Embryonic facial prominence (tissue), 1 donor: ENCODE measurements around the gene PCBP2.
A peak's percentile ranks its signal among the peaks of the same experiment; 100 is the strongest.
"Not testable (repeated sequence)": the region's sequence is repeated elsewhere in the genome, so short reads cannot be mapped to it uniquely, and the experiment has no call there.

ENCODE experiments used
- DNase-seq: peaks from one replicate; pipeline ENCODE4 v3.0.0-alpha.2; 2016; ENCODE audit errors: extremely low spot score

The PCBP2 gene

GRCh38 chr12:53441040-53441833 lies 10.7 kb upstream of the PCBP2 start, which contains the start of gene PRR13:
TSS of gene PRR13 (plus strand) at chr12:53441734. CDS start at chr12:53442715, 981 bp downstream.
- DNase-seq, result peak; percentile 99

DNA sequence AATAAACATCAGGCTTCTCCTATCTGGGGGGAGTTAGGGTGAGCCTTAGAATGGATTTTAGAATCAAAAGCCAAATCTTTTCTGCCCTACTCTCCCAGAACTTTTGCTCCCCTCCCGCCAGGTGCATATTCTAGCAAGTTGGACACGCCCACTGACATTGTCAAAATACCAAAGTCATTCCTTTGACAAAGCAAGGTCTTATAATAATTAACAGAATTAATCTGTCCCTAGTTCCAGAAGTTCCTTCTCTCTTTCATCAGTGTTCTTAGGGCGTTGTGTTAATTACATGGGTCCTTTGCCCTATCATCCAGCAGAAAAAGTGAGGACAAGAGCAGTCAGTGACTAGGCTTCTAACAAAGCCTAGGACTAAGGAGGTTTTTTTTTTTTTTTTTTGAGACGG lies 7.9 kb upstream of the PCBP2 start:
- no peak for DNase-seq

GRCh38 chr12:53444593-53445325 lies 7.1 kb upstream of the PCBP2 start:
- DNase-seq, result not testable (repeated sequence)

DNA sequence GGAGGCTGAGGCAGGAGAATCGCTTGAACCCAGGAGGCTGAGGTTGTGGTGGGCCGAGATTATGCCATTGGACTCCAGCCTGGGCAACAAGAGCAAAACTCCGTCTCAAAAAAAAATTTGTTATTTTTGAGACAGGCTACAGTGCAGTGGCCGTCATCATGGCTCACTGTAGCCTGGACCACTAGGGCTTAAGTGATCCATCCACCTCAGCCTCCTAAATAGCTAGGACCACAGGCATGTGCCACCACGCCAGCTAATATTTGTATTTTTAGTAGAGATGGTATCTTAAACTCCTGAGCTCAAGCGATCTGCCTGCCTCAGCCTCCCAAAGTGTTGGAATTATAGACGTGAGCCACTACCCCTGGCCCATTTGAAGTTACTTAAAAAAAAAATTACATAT lies 966 bp upstream of the PCBP2 start:
- no peak for DNase-seq

- DNase-seq, result peak; percentile 86
These were observed 516 bp downstream of the PCBP2 start for GRCh38 chr12:53452159-53453077.

DNA sequence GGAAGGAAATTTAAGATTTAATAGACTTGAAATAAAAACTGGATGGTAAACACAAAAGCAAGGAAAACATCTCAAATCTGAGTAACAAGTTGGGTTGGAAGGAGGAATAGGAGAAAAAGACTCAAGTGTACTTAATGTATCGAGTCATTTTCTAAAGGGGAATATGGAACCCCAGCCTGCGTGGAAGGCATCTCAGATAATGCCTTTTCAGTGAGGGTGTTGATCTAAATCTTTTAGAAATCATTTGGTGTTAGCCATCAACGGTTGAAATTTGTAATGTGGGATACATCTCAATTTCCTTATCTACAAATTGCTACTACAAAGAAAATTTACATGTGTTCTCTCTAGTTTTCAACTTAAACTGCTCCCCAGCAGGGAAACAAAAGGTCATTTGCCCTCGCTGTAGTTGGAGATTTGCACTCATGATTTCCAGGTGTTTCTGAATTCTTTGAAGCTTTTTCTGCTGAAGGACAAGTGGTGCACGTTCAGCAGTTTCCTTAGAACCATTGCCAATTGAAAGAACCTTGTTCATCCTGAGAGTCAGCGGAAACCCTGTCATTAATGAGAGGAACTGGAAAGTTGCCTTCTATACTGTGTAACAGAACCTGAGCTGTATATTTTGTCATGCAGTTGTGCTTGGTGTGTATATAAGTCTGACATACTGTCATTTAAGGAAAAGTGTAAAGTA lies 2.2 kb downstream of the PCBP2 start:
- DNase-seq, result no peak

GRCh38 chr12:53454707-53455106 lies 2.8 kb downstream of the PCBP2 start:
- DNase-seq, result no peak

- no peak for DNase-seq
These were observed 4.9 kb downstream of the PCBP2 start for GRCh38 chr12:53456654-53457366.

- no peak for DNase-seq
These were observed 7.2 kb downstream of the PCBP2 start for GRCh38 chr12:53459097-53459496.

GRCh38 chr12:53461059-53461458 lies 9.2 kb downstream of the PCBP2 start:
- DNase-seq, result no peak

- no peak for DNase-seq
These were observed 9.7 kb downstream of the PCBP2 start for GRCh38 chr12:53461591-53461990.

GRCh38 chr12:53462935-53463334 lies 11.0 kb downstream of the PCBP2 start:
- no peak for DNase-seq

GRCh38 chr12:53463802-53464560 lies 12.1 kb downstream of the PCBP2 start:
- DNase-seq, result no peak

GRCh38 chr12:53464685-53465418 lies 12.9 kb downstream of the PCBP2 start:
- no peak for DNase-seq

- DNase-seq, result no peak
These were observed 13.8 kb downstream of the PCBP2 start for GRCh38 chr12:53465679-53466078.

DNA sequence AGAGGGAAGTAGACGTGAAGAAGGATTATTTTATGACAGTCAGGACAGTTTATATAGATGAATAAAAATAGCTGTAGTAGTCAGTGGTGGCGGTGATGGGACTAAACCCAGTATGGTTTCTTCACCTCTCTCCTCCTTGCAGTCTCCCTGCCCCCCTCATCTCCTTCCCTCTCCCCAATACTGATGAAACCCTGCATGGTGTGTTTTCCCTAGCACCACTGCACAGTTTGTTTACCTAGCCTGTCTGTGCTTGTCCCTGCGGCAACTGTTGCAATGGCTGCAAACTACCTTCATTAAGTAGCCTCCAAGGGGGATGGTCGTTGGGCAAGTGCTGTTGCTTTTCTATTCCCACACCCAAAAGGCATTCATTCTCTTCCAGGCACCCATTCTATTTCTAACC lies 14.7 kb downstream of the PCBP2 start:
- no peak for DNase-seq

GRCh38 chr12:53467082-53467481 lies 15.2 kb downstream of the PCBP2 start:
- DNase-seq, result no peak

- DNase-seq, result no peak
These were observed 16.0 kb downstream of the PCBP2 start for GRCh38 chr12:53467880-53468279.

DNA sequence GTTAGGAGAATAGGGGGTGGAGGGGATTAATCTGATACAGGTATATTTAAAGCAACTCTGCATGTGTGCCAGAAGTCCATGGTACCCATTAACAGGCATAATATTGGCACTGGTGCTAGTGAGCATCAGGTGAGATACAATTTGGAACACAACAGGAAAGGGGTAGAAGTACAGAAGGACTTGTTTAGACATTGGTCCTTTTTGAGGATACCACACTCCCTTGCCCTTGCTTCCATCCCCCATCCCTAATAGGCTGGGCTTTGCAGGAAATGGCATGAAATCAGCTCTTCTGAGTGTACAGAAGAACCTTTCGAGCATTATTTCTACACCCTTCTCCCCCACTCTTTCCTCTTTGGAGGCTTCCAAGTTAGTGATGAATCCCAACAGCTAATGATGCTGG lies 16.4 kb downstream of the PCBP2 start:
- DNase-seq, result no peak
